ENCODE results near the gene LCE7A.
A peak's percentile ranks its signal among the peaks of the same experiment; 100 is the strongest.

LCE7A gene

DNA sequence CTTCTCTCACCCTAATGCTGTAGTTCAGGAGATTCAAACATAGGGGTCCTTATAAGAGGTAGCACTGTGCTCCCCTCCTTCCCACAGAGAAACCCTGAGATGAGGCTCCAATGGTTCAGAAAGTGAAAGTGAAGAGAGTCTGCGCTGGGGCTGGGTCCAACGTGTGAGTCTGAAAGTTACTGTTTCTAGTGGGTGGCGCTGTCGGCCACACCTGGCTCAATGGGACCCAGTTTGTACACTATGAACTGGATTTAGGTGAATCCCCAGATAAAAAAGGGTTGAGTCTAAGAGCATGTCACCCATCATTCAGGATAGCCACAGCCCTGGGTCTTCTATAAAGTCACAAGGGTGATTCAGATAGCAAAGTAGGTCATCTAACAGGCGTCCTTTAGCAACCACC lies 21.1 kb downstream of the LCE7A start:
- no peak for DNase-seq

DNA sequence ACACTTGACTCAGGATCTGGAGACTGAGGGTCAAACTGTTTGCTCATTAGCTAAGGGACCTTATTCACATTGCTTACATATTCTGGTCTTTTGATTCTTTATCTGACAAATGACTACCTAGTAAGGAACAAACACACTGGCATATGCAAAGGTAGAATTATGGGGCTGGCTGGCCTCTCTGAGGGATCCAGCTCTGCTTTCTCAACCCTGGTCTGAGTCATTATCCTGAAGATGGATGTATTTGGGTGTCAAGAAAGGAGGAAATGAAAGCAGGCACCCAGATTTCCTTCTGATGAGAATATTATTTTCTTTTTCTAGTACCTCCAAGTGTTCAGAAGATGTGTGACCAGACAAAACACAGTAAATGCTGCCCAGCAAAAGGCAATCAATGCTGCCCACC lies 24.3 kb downstream of the LCE7A start:
- DNase-seq: no peak

DNA sequence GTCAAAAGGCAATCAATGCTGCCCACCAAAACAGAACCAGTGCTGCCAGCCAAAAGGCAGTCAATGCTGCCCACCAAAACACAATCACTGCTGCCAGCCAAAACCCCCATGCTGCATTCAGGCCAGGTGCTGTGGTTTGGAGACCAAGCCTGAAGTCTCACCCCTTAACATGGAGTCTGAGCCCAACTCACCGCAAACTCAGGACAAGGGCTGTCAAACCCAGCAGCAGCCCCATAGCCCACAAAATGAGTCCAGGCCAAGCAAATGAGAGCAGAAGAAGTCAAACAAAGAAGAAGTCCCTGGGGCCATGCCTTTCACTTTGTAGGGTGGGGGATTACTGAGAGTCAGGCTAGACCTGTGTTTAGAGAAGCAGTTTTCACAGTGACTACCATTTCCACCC lies 24.7 kb downstream of the LCE7A start:
- DNase-seq: no peak

DNA sequence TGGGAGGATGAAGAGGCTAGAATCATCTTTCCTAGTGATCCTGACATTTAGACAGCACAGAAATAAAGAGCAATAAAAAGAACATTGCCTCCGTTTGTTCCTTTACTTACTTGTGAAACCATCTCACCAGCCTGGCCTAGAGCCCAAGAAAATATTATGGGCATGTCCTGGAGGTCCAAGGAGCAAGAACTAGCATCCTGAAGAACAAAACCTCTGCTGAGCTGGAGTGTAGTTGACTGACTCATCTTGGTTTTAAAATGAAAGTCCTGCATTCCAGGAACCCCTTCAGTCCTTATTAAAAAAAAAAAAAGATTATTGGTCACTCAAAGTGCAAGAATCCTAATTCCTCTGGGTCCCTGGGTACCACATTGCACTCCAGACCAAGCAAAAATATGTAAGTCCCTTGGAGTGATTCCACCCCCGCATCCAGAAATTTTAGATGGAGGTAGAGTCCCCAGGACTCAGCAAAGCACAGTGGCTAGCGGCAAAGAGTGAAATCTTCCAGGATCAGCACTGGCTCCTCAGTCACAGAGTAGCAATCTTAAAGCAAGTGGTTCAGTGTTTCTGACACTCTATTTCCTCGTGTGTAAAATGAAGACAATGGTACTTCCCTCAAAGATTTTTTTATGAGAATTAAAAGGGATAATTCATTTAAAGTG lies 25.3 kb downstream of the LCE7A start:
- peak; percentile 68 for DNase-seq

DNA sequence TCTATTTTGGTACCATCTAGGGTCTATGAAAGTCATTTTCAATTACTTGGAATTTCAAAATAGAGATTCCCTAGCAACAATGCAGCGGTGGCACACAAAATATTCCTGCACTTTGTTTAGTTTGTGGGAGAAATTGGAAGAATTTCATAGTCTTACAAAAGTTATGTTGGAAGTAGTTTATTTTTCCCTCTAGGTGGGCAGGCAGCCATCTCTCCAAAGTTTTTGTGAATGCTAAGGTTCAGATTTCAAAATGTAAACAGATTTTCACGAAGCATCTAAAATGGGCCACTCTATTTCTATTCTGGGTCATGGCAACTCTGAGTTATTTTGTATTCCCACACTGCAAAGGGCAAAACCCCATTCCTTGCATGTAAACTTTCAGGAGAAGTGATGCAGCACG lies 26.3 kb downstream of the LCE7A start:
- DNase-seq: peak; percentile 27

DNA sequence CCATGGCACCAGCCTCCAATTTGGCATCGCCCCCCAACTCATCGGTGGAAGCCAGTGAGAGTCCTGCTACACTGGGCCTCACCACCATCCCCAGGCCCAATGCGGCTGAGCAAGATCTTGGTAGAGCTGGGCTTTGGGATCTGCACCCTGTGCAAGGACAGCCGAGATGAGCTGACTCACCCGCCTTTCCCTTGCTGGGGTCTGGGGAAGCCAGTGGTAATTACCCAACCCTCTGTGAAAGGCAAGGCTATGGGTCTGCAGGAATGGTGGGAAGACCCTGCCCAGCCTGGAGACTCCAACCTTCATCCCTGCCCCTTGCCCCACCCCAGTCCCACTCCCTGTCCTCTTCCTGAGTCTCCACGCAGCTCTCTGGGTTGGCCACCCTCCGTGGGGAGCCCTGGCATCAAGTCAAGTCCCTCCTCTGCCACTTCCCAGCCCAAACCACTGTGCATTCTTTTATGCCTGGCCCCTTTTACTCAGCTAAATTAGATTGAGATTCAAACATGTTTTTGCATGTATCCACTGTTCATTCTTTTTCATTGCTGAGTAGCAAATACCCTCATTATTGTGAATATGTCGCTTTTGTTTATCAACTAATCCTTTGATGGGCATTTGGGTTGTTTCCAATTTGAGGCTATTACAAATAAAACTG lies 27.1 kb downstream of the LCE7A start:
- DNase-seq: peak; percentile 5

DNA sequence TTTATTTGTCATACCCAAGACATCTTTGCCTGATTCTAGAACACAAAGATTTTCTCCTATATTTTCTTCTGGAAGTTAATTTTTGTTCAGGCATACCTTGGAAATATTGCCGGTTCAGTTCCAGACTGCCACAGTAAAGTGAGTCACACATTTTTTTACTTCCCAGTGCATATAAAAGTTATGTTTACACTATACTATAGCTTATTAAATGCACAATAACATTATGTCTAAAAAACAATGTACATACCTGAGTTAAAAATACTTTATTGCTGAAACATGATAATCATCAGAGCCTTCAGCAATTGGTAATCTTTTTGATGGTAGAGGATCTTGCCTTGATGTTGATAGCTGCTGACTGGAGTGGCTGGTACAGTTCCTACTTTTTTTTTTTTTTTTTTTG lies 28.3 kb downstream of the LCE7A start:
- no peak for DNase-seq

DNA sequence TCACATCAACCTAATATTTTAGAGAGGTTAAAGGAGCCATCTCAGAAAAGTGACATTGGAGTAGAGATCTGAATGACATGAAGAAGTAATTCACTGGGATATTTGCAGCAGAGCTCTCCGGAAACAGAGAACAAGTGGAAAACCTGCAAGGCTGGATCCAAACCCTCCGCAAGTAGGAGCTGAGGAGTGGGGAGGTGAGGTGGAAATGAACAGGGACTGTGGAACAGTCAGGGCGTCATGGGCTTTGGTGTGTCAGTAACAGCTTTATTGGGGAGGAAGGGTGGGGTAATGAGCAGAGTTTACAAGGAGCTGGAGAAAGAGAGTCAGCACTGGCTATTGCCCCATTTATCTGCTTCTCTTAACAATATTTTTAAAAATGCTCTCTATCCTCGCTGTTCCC lies 39.2 kb downstream of the LCE7A start:
- DNase-seq: no peak

DNA sequence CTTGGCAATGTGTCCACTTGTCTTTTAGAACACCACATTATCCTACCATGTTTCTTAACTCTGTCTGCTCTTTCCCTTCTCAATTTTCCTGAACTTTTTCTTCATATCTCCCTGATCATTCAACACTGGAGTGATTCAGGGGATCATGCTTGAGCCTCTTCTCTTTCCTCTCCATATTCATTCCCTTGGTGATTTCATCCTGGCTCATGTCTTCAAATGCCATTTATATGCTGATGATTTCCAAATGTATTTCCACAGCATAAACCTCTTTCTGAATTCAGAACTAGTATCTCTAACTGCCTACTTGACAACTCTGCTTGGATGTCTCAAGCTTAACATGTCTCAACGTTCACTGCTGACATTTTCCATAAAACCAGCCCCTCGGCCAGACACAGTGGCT lies 40.1 kb downstream of the LCE7A start:
- no peak for DNase-seq

DNA sequence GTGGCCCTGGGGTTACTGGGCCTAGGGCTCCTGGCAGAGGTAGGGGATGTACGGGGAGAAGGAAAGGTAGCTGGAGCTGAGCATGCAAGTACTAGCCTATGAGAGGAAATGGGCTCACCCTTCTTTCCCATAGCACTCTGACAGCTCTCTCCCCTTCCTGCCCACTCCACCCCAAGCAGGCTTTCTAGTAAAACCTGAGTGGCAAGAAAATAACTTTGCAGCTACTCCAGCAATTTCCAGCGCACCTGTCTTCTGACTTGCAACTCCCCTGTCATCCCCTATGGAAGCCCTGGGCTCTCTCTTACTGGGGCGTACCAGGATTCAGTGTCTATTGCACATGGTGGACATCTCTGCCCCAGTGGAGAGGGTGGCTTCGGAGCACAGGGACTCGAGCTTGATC lies 41.8 kb downstream of the LCE7A start:
- DNase-seq: no peak

DNA sequence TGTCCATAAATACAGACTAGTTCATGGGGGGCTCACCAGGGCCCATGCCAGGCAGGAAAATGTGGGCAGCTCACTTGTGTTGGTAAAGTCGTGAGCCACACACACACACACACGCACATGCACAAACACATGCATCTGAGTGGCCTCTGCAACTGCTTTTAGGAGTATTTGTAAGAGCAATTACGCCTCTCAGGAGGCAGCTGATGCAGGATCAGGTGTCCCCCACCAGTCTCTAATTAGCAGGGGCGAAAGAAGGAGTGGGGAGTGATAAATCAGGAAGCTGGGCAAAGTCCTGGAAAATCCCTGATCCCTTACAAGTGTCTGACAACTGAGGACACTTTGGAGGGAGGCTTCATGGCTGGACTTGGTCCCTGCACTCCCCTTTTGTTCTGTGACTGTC lies 42.8 kb downstream of the LCE7A start:
- no peak for DNase-seq

DNA sequence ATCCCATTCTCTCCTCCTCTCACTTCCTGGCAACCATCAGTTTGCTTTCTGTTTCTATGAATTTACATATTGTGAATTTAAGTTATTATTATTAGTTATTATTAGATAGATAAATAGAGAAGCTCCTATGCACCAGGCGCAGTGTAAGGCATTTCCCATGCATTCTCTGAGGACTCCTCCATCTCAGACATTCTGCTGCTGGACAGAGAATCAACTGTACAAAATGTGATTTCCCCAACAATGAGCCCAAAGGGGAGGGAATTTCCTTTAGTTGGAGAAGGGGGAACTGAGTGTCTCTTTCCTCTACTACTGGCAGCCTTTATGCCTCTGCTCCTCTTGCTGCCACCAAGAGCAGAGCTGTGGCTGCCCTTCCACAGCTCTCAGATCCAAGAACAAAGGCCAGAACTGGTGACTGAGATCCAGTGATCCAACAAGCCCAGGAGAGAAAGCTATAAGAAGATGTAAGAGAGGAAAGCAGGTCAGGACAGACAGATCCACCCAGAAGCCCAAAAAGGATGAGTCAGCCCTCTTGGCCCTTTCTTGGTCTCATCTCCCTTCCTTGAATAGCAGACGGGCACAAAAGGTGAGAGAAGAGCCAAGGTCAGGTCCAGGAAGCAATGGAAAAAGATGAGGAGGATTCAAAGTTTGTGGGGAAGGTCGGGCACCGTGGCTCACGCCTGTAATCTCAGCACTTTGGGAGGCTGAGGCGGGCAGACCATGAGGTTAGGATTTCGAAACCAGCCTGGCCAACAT lies 45.1 kb downstream of the LCE7A start:
- no peak for DNase-seq

DNA sequence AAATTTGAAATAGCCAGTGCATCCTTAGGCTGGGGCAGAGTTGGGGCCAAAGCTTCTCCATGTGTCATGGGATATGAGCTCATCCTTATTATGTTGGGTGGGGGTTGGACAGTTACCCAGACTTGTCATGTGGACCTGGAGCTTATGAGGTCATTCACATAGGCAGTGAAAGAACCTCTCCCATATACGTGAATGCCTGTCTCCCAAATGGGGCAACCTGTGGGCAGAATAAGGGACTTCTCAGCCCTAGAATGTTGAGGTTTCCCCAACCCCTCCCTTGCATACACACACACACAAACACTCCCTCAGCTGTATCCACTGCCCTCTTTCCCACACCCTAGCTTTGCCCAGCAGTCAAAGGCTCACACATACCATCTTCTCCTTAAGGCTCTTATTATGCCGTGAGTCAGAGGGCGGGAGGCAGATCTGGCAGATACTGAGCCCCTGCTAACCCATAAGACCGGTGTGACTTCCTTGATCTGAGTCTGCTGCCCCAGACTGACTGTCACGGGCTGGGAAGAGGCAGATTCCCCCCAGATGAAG lies 46.3 kb downstream of the LCE7A start:
- DNase-seq: peak; percentile 71

DNA sequence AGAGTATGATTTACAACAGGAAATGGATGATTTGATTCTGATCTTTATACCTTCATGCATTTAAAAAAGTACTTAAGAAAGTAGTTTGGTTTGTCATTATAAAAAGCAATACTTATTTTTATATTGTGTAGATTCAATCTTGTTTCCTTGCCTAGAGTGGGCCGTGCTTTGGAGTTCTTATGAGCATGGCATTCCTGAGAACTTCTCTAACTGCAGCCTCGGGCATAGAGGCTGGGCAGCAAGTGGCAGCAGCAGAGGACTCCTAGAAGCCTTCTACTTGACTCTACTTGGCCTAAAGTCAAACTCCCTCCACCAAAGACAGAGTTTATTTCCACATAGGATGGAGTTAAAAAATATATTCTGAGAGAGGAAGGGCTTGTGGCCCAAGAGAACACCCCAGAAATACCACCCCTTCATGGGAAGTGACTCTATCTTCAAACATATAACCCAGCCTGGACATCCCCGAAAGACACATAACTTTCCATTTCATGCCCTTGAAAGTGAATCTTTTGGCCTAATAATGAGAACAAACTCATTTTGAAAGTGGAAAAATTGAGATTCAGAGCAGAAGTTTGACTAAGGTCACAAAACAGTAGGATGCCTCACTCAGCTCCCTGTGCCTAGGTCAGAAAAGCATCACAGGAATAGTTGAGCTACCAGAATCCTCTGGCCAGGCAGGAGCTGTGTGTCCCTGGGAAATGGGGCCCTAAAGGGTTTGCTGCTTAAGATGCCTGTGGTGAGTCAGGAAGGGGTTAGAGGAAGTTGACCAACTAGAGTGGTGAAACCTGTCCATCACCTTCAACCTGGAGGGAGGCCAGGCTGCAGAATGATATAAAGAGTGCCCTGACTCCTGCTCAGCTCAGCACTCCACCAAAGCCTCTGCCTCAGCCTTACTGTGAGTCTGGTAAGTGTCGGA lies 48.1 kb downstream of the LCE7A start, which contains the start of gene IVL:
TSS of gene IVL (plus strand) at position 861 of the 916 bp plus-strand sequence. CDS start 1,252 bp downstream, outside the sequence.
- peak; percentile 40 for DNase-seq

DNA sequence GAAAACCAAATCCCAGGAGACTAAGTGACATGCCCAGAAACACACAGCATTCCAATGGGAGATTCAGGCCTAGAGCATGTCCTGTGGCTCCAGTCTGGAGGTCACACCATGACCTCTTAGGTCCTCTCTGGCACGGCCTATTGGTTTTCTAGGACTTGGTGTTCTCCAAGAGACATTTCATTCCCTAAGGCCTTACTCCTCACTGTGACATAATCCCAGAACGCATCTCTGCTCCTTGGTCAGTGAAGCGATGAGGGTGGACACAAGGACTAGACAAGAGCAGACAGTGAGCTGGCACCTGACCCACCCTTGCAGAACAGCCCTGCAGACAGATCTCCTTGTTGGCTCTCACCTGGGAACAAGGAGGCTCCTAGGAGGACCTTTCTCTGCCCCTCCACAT lies 49.4 kb downstream of the LCE7A start:
- DNase-seq: no peak

Measured in fibroblast of upper back skin (primary cell).